Gastrocnemius medialis (tissue), 4 donors: ENCODE results near the gene WFIKKN1. TPM values are rescaled to one million over a fixed set of nuclear protein-coding genes. Genes with fewer than 3 reads are reported as not detected.

Experiments
- ATAC-seq, 2 donors: fragments of 150-250 bp; one replicate each; pipeline ENCODE4 v1.9.1; 2016
- DNase-seq, 2 donors: peaks; one replicate each; pipeline ENCODE4 v3.0.0-alpha.2; 2019
- H3K27ac ChIP-seq, 4 donors: fragments of 200-600 bp; sonication (generic); 1 replicate in 1 of 4; 2 replicates in 3 of 4; pipeline ENCODE4 v1.5.1; 2016 to 2018; ENCODE audit warnings: mild to moderate bottlenecking in 2 of 4, moderate library complexity in 1 of 4
- H3K27me3 ChIP-seq, 3 donors: fragments of 200-600 bp; sonication (generic) in 2 of 3; 1 replicate in 1 of 3; 2 replicates in 2 of 3; pipeline versions ENCODE4 v1.5.1 to v1.6.0; 2016 to 2019; ENCODE audit warnings: mild to moderate bottlenecking in 1 of 3, moderate library complexity in 1 of 3
- H3K36me3 ChIP-seq, 2 donors: fragments of 200-600 bp; sonication (generic) in 1 of 2; one replicate each; pipeline ENCODE4 v1.5.1; 2017 to 2018
- H3K4me1 ChIP-seq, 2 donors: fragments of 200-600 bp; sonication (generic) in 1 of 2; one replicate each; pipeline ENCODE4 v1.5.1; 2016 to 2017; ENCODE audit warnings: mild to moderate bottlenecking in 2 of 2
- H3K4me3 ChIP-seq, 4 donors: fragments of 200-600 bp; sonication (generic) in 3 of 4; 1 replicate in 1 of 4; 2 replicates in 3 of 4; pipeline ENCODE4 v1.5.1; 2016 to 2019; ENCODE audit warnings: mild to moderate bottlenecking in 2 of 4
- H3K9me3 ChIP-seq, 3 donors: fragments of 200-600 bp; sonication (generic) in 2 of 3; 1 replicate in 1 of 3; 2 replicates in 2 of 3; pipeline ENCODE4 v1.5.1; 2016 to 2019
- CTCF ChIP-seq, 5 experiments: fragments of 450-650 bp in 3 of 5; fragments of 200-600 bp in 2 of 5; sonication (generic) in 2 of 5; IDR thresholded peaks in 4 of 5; conservative IDR thresholded peaks in 1 of 5; 1 replicate in 4 of 5; 2 replicates in 1 of 5; pipeline ENCODE4 v1.5.1; 2016 to 2019; ENCODE audit warnings: antibody characterized with exemption in 5 of 5, mild to moderate bottlenecking in 3 of 5, moderate library complexity in 3 of 5
- POLR2A ChIP-seq, 2 donors: fragments of 450-650 bp; IDR thresholded peaks; one replicate each; pipeline ENCODE4 v1.6.1; 2017; ENCODE audit warnings: antibody characterized with exemption in 2 of 2, mild to moderate bottlenecking in 2 of 2, moderate library complexity in 2 of 2
- in situ Hi-C, 4 donors: fragments of 200-750 bp; cut with MboI; loops; one replicate each; pipeline versions ENCODE4 v1.15.0 to v1.8.0; 2017; ENCODE audit warnings: low sequenced_read_pairs in 4 of 4
- intact Hi-C: fragments of 100-400 bp; cut with DNase I; formaldehyde crosslinking; loops from one replicate; pipeline ENCODE4 v1.15.1; 2023; ENCODE audit warnings: low total_unique reads
- total RNA-seq, 4 donors: library from RNA; depleted of rRNA; stranded (reverse); fragments of >200 nt; gene quantifications; one replicate each; pipeline versions ENCODE4 v1.1.0 to v1.2.3, GENCODE V29; 2016

WFIKKN1 gene
- total RNA-seq, 4 donors from 2014 or later = 0.12 to 3.2 (median 1.3) TPM

- in situ Hi-C loops = no loop called here
- peak in 1 of 2 donors; percentile 73 for DNase-seq
Observed at GRCh38 chr16:645852-646678, 15.3 kb downstream of the WFIKKN1 start.

GRCh38 chr16:646679-647172 is 15.9 kb downstream of the WFIKKN1 start:
- Histone ChIP-seq H3K4me1 (peaks cover 46 to 69% of the 10 kb centered on the region in 2 donors), H3K4me3 (peak overlapping the region in 1 of 4 donors; percentile 21), H3K27ac (peak overlapping the region; percentile 87 to 97 (median 96)), H3K36me3 (no peaks in the 10 kb centered on the region), H3K9me3 (no peaks in the 10 kb centered on the region), H3K27me3 (no peaks in the 10 kb centered on the region)
- TF ChIP-seq POLR2A (IDR thresholded peaks at IDR 0.05) (no peak), CTCF (IDR thresholded peaks at IDR 0.05 in 4 of 5, conservative IDR thresholded peaks at IDR 0.05 in 1 of 5) (no peak)
- no peak for ATAC-seq
- no peak for DNase-seq
- intact Hi-C loops = loop anchor here (10.0 kb wide), 1 partner anchor 412 kb away; the partner anchor contains the start of gene FAM234A
- in situ Hi-C loops = no loop called here

More at GRCh38 chr16:645852-646678, 15.3 kb downstream of the WFIKKN1 start:
- ATAC-seq = peak in 1 of 2 donors; percentile 5
- TF ChIP-seq POLR2A (IDR thresholded peaks at IDR 0.05) = no peak
- TF ChIP-seq CTCF (IDR thresholded peaks at IDR 0.05 in 4 of 5, conservative IDR thresholded peaks at IDR 0.05 in 1 of 5) = no peak
- no peaks in the 10 kb centered on the region for H3K9me3 ChIP-seq
- peaks cover 46 to 69% of the 10 kb centered on the region in 2 donors for H3K4me1 ChIP-seq
- intact Hi-C loops = loop anchor here (10.0 kb wide), 1 partner anchor 411 kb away; the partner anchor contains the start of gene FAM234A
- H3K27ac ChIP-seq = peak overlapping the region; percentile 87 to 97 (median 96)
- H3K36me3 ChIP-seq = no peaks in the 10 kb centered on the region
- H3K4me3 ChIP-seq = peak overlapping the region in 2 of 4 donors; percentile 10 to 21
- H3K27me3 ChIP-seq = no peaks in the 10 kb centered on the region

GRCh38 chr16:647173-647902 is 16.6 kb downstream of the WFIKKN1 start:
- H3K4me3 ChIP-seq = peak overlapping the region in 1 of 4 donors; percentile 63
- TF ChIP-seq POLR2A (IDR thresholded peaks at IDR 0.05) (no peak), CTCF (IDR thresholded peaks at IDR 0.05 in 4 of 5, conservative IDR thresholded peaks at IDR 0.05 in 1 of 5) (no peak)
- H3K9me3 ChIP-seq = no peaks in the 10 kb centered on the region
- ATAC-seq (no peak), DNase-seq (peak in 1 of 2 donors; percentile 55)
- H3K36me3 ChIP-seq = no peaks in the 10 kb centered on the region
- in situ Hi-C loops (no loop called here), intact Hi-C loops (loop anchor here (10.0 kb wide), 1 partner anchor 413 kb away; the partner anchor contains the start of gene FAM234A)
- peaks cover 46 to 69% of the 10 kb centered on the region in 2 donors for H3K4me1 ChIP-seq
- peak overlapping the region; percentile 87 to 97 (median 96) for H3K27ac ChIP-seq
- no peaks in the 10 kb centered on the region for H3K27me3 ChIP-seq

- Histone ChIP-seq H3K36me3 (no peaks in the 10 kb centered on the region), H3K4me3 (peak overlapping the region; percentile 61 to 78 (median 65)), H3K27me3 (no peaks in the 10 kb centered on the region), H3K4me1 (peaks cover 40 to 63% of the 10 kb centered on the region in 2 donors), H3K27ac (peak overlapping the region; percentile 87 to 97 (median 96)), H3K9me3 (no peaks in the 10 kb centered on the region)
- ATAC-seq = peak; percentile 13 to 34
- TF ChIP-seq POLR2A (IDR thresholded peaks at IDR 0.05) (no peak), CTCF (IDR thresholded peaks at IDR 0.05 in 4 of 5, conservative IDR thresholded peaks at IDR 0.05 in 1 of 5) (peak in 3 of 5 experiments; percentile 27 to 55 (median 40))
- peak in 1 of 2 donors; percentile 64 for DNase-seq
- in situ Hi-C loops = no loop called here
- intact Hi-C loops = loop anchor here (10.0 kb wide), 1 partner anchor 413 kb away; the partner anchor contains the start of gene FAM234A
Observed at GRCh38 chr16:648071-648780, 17.4 kb downstream of the WFIKKN1 start.
